Measurements from ENCODE around the gene OAF.

OAF gene

DNA sequence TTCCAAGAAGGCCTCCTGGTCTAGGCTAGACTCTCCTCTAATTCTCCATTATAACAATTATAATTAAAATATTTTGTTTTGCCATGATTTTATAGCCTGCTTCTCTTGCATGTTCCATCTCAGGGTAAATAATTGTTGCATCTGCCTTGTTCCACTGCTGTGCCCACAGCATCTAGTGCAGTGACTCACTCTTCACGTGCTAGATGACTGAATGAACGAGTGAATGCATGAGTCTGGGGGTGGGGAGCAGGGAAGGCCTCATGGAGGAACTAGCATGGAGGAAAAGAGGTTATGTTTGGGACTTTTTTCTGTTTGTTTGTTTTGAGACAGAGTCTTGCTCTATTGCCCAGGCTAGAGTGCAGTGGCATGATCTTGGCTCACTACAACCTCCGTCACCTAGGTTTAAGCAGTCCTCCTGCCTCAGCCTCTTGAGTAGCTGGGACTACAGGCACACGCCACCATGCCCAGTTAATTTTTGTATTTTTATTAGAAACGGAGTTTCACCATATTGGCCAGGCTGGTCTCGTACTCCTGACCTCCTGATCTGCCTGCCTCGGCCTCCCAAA lies 5.2 kb upstream of the OAF start:
- DNase-seq (ENCODE audit: low read depth) = no peak

DNA sequence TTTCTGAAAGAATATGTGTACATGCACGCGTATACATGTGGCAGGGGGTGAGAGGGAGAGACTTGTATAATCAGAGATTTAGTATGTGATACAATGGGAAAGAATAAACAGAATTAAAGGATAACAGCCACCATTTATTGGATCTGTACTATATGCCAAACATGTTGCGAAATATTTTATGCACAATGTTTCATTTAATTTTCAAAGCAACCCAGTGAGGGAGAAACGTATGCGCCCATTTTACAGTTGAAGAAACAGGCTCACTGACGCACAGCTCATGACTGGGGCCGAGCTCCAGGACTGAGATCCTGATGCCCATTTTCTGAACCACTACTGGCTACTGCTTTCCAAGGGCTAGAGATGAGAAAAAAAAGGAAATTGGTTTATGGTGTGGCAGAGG lies 3.3 kb upstream of the OAF start:
- DNase-seq (ENCODE audit: low read depth) = no peak

DNA sequence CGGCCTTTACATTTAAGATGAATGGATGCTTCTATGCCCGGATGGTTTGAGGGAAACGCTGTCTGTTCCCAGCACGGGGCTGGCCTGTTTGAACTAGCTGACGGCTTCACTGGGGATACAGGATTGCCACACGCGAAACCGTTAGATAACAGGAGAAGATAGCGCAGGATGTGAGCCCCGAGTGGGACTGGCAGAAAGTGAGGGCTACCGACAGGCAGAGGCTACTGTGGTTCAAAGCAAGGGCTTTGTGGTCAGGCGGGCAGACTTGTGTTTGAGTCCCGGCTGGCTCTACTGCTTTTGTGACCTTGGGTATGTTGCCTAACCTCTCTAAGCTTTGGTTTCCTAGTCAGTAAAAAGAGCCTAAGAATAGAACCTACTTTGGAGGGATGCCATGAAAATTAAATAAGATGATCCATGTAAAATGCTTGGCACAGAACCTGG lies 2.8 kb upstream of the OAF start:
- no peak for DNase-seq (ENCODE audit: low read depth)

DNA sequence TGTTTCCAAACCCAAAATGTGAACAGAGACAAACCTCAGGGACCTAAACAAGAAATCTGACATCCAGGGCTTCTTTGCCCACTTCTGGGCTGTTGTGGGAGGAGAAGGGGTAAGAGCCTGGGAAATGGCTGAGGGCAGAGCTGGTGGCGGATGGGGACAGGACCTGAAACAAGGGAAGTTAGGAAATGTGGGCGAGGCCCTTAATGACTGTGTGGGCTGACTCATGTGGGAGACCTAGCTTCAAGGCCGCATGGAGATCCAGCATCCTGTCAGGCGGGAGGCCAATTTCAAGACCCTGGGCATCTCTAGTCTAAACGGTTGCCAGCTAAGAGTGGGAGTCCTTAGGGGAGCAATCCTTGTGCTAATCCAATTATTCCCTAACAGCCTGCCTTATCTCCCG lies 2.1 kb upstream of the OAF start:
- DNase-seq (ENCODE audit: low read depth) = no peak

DNA sequence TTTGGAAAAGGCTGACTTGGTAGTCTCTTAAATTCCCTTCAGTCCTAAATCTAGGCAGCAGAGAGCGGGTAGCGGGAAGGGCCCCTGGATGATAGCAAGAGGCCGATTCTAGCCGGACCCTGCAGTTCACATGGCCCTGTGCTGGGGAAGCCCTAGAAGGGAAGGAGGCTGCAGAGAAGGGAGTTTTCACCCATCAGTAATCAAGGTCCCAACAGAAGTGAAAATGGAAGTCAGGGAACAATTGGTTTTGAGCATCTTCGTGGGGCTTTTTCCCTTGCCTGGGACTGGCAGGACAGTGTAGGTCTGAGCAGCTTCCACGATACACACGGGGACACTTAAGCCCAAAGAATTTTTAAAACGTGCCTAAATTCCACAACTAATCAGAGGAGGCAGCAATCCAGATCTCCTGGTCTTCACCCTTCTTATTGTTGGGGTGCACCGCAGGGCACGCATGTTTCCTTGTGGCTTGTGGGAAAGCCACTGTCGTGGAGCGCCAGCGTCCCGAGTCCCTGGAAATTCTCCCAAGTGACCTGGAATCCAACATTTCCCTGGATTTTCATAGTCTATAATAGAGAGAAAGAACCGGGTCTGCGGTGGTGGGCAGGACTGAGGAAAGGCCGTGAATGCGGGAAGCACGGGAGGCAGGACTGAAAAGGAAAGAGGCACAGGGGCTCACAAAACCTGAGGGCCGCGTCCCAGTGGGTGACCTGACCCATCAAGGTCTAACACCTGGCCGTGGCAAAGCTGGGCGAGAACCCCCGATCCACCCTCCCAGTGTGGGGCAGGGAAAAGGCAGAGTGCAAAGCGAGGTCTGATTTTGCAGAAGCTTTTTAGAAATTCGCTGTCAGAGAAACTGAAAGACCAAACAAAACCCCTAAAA lies 846 bp upstream of the OAF start:
- DNase-seq (ENCODE audit: low read depth) = no peak

DNA sequence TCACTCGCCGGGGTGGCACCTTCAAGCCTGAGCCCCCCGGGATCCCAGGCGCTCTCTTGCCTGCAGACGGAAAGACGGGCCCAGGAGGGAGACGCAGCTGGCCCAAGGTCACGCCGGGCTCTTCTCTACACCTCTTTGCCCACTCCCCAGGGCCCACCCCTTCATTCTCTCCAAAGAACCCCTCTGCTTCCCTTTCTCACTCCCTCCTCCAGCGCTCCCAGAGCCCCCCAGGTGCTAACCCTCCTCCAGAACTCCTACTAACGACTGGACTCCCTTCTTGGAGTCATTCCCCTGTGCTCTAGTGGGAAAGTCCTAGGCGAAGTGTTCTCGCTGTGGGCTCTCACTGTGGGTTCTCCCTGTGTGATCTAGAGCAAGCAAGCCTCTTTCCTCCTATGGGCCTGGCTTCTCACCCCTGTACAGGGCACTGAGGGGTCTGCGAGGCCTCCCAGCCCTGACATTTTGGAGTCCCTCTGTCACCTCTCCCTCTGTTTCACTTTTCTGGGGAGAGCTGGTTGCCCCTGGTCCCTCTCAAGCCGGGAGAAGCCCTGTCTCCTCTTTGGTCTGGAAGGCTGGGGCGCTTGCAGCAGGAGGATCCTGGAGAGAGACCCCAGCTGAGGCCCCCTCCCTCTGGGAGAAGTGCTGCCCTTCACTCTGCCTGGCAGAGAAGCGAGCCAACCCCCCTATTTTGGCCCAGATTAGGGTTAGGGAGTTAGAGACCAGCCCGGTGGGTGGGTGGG lies 858 bp downstream of the OAF start:
- DNase-seq (ENCODE audit: low read depth) = no peak

DNA sequence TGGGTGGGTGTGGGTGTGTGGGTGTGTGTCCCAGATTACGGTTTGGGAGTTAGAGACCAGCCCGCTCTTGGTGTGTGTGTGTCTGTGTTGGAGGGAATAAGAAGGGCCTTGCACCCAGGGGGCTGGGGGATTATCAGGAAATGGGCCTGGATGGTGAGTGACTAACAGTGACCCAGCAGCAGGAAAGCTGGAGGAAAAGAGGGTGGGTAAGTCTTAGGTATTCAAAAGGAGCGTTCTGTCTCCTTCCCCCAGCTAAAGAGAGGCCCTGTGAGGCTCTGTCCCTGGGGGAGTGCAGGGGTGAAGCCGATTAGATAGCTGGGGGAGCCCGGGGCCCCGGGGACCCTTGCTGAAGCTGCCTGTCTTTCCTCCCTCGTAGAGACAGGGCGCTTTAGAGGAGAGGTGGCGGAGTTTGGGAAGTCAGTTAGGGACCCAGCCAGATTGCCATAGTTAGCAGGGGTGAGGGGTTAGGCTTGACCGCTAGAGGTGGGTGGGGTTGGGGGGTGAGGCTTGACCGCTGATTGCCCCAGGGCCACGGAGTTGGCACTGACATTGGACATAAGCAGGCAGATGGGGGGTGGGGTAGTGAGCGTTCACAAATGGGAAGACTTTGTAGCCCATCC lies 1.5 kb downstream of the OAF start:
- DNase-seq (ENCODE audit: low read depth) = no peak

DNA sequence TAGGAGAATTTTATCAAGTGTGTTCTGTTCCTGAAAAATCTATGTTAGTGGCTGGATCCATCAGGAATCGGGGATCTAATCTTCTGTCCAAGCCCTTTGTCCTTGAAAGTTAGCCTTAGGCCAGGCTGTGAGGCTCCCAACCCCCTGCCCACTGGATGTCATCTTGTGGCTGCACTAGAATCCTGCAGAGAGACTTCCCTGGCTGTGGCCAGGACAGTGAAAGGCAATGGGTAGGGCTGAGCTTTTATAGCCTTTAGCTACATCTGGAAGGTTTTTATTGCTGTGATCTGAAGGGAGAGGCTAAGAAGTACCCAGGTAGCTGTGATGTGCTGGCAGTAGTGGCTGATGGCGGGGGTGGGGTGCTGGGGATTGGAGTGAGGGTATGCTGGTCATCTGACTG lies 2.1 kb downstream of the OAF start:
- DNase-seq (ENCODE audit: low read depth) = no peak

DNA sequence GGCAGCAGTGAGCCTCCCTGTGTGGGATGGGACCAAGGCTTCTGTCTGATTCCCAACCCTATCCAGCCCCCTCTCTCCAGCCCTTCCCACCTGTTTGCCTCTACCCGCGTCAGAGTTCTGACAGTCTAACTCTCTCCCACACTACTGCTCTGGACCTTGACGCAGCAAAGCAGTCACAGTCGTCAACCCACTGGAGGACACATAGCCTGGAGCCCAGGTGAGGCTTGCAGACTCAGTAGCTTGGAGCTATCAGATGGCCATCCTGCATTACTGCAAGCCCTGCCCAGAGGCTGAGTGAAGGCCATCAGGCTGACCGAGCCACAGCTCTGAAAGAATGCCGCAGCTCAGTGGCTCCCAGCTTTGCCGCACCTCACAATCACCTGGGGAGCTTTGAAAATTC lies 3.7 kb downstream of the OAF start:
- no peak for DNase-seq (ENCODE audit: low read depth)

DNA sequence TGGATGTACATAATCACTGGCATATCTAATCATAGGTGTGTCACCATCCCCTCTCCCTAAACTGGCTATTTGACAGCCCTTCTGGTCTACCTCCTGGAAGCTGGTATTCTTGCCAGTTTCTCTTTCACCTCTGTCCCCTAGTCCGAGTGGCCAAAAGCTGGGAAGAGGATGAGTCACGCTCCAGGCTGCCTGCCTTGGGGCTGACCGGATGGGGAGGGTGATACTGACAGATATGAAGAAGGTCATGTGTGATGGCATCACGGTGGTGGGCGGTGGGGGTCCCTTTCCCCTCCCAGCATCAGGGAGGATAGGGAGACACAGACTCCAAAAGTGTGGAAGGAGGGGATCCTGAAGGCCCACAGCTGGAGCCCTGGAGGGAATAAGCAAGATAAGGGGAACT lies 4.8 kb downstream of the OAF start:
- DNase-seq (ENCODE audit: low read depth) = no peak

DNA sequence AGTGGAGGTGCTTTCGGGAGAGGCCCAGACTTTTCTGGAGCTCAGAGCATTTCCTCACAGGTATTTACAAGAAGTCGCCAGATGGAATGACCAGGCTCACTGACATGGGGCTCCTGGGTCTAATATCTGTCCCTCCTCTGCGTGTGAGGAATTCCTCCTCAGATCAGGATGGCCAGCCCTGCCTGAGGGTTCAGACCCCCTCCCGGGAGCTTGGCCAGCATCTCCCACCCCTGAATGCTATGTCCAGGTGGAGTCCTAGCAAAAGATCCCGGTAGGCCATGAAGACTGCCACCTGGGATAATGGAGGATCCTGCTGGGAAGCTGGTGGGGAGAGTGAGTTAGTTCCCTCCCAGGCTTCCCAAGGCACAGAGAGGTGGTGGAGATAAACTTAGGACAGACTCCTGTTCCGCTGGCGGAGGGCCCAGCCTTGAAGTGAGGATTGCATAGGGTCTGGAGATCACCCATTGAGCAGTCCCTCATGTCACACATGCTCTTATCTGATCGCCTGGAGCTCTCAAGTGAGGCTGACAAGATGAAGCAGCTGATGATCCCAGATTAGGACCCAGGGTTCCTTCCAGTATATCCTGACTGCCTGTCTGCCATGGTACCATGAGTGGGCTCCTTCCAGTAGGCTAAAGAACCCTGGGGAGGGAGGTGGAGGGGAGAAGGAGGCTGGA lies 5.7 kb downstream of the OAF start:
- DNase-seq (ENCODE audit: low read depth) = no peak

DNA sequence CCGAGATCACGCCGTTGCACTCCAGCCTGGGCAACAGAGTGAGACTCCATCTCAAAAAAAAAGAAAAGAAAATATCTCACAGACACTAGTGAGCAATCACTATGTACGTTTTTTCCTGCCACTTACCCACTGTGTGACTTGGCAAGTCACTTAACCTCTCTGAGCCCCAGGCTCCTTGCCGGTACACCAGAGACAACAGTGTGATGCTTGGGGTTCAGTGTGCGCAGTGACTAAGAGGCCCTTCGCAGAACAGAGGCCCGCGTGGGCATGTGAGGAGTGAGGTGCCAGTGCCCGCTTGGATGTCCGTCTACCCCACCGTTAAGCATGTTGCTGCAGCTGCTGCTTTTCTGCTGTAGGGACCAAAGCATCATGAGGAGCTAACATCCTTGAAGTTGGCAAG lies 6.7 kb downstream of the OAF start:
- no peak for DNase-seq (ENCODE audit: low read depth)

DNA sequence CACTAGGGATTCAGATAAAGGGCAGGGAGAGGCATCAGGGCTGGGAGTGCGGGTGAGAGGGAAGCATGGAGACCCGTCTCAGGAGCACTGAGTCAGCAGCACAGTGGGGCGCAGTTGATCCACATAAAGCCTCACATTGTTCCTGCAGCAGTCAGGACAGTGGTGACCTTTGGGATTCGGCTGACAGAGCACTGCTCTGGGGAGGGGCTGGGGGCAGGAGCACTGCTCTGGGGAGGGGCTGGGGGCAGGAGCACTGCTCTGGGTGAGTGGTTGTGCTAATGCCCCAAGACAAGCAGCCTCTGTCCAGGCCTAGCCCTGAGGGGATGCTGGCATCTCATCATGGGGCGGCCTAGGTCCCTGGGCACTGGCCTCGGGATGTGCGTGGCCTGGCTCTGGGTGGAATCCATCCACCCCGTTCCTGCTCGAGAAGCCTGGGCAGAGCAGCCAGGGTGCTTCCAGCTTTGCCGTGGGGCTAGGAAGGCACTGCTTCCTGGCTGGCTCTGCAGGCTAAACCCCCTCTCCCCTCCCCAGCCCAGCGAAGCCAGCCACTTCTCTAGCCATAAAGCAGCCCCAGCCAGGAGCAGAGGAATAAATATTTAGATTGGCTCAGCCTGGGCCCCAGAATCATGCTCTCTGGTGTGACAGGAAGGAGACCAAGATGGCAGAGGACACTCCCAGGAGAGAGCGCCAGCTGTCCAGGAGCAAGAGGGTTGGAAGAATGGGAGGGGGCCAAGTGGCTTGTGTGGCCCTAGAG lies 7.3 kb downstream of the OAF start:
- no peak for DNase-seq (ENCODE audit: low read depth)

DNA sequence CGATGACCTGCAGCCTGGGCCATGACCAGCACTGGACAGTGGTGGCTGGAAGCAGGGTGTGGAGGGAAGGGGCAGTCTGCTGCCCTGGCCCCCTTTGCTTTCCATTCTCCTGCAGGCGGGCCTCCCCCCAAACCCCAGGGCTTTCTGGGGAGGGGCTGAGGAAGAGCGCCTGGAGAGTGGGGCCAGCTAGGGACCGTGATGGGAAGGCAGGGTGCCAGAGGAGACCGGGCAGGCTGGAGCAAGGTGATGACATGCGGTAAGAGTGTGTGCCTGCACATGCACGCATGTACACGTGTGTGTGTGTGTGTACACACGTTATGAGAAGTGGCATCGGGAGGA lies 7.8 kb downstream of the OAF start:
- DNase-seq (ENCODE audit: low read depth) = no peak

DNA sequence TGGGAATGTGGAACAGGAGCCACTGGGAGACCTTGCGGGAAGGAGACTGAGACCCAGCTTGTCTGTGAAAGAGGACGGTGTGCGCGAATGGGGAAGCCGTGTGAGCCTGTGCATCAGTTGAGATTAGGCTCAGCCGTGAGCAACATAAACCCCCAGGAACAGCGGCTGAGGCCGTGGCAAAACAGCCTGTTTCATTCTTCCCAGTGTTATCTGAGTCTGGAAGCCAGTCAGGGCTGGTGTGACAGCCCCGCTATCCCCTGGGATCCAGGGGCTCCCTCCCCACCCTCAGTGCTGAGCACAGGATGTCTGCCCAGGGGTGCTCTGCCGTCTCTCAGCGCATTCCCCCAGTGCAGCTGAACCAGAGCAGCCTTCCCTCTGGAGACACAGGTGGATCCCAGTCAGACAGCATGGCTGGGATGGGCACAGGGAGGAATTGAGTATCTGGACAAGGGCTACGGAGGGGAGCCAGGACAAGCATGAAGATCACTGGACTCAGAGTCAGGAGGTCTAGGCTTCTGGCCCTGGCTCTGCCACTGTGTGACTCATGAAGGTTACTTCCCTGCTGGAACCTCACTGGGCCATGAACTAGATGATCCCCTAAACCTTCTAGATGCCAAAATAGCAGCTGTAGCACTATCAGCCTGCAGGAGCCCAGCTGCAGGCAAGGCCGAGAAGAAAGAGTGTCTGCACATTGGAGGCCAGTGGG lies 8.6 kb downstream of the OAF start:
- DNase-seq (ENCODE audit: low read depth) = no peak

DNA sequence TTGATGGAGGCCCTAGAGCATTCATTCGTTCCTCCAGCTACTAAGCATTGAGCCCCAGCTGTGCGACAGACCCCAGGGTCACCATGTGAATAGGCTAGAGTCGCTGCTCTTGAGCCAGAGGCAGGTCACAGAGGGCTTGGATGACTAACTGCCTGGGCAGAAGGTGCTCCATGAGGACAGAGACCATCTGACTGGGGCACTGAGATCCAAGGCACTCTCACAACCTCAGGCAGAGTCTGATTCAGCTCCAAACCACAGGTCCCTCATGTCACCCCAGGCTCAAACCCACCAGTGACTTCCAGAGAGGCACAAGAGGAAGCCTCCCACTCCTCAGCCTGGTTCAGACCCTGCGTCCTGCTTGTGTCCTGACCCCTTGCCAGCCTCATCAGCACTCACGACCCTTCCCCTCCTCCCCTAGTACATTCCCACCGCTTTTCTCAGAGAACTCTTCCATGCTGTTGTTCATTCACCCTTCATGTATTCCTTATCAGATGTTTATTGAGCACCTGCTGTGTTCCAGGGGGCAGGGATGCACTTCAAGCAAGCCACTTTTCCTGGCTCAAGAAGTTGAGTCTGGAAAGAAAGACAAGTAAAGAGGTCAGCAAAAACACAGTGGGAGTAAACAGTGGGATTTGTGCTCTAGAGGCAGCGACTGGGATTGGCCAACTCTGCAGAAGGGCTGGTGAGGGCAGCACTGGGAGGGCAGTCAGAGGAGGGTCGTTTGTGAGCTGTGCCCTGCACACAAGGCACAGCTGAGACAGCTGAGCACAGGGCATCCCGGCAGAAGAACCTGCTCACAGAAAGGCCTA lies 9.3 kb downstream of the OAF start:
- DNase-seq (ENCODE audit: low read depth) = no peak

DNA sequence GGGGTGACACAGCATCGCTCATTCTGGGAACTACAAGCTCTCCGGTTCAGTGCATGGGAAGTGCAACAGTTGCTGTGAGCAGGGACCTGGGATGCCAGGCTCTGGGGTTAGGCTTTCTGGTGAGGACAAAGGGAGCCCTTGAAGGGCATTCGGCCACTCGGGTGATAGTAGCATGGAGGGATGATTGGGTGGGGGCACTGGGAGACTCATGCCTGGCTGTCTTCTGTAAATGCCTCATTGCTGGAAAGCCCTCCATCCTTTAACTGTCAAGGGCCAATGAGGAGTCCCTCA lies 9.9 kb downstream of the OAF start:
- DNase-seq (ENCODE audit: low read depth) = no peak

DNA sequence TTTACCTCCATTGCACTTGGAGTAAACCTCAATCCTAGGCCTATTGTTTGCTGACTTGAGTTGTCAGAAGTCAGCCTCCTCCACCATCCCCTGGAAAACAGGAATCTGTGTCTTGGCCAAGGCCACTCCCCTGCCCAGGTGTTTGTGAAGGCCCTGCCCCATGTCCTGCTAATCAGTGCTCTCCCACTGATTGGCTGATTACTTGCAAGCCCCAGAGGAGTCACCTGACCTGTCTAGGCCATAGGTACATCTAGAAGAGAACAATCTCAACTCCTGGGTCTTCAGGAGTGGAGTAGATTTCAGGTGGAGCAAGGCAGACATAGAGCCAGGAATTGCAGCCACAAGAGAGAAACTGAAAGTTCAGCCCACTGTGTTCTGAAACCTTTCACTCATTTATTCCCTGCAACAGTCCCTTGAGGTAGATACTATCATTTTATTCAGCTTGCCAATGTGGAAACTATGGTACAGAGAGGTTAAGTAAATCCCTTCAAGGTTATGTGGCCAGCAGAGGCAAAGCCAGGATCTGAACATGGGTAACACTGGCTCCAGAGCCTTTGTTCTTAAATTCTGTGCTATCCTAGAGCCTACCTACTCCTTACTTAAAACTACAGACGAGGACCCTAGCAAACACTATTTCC lies 10.4 kb downstream of the OAF start:
- no peak for DNase-seq (ENCODE audit: low read depth)

DNA sequence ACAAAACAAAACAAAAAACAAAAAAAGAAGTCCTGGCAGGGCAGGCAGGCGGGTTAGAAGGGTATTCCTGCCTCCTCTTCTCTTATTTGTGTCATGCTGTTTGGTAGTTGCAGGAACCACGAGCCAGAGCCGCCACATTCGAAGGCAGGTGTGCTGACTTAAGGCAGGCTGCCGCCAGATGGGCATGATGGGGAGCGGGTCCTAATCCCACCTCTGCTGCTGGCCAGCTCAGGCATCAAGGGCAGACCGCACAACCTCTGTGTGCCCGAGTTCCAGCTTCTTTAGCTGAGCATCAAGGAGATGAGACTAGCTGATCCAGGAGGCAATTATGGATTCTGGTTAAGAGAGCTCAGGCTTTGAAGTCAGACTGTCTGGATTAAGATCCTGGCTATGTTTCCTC lies 12.1 kb downstream of the OAF start:
- no peak for DNase-seq (ENCODE audit: low read depth)

DNA sequence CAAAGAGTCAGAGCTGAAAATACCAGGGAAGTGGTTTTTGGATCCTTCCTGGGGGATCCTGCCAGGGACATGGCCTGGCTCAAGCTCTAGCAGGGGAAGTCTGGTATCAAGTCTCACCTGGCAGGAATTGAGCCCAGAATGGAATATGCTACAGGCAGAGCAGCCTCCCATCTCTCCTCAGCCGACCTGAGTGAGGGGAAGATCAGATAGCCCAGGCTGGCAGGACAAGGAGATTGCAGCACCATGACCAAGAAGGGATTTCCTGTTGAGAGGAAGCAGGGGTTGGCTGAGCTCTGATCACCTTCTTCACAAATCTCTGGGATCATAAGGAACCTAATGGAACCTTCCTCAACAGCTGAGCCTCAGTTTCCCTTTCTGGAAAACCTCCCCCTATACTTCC lies 13.0 kb downstream of the OAF start:
- no peak for DNase-seq (ENCODE audit: low read depth)
